ENCODE results near the gene POLD4. TPM values are rescaled to one million over a fixed set of nuclear protein-coding genes. Genes with fewer than 3 reads are reported as not detected.

Gene POLD4
- total and polyA plus RNA-seq, 2 of the 13 experiments (the other 11 are each of a cell fraction or from before 2014, with no cell fraction given), result 10.5 to 27.4 TPM

DNA sequence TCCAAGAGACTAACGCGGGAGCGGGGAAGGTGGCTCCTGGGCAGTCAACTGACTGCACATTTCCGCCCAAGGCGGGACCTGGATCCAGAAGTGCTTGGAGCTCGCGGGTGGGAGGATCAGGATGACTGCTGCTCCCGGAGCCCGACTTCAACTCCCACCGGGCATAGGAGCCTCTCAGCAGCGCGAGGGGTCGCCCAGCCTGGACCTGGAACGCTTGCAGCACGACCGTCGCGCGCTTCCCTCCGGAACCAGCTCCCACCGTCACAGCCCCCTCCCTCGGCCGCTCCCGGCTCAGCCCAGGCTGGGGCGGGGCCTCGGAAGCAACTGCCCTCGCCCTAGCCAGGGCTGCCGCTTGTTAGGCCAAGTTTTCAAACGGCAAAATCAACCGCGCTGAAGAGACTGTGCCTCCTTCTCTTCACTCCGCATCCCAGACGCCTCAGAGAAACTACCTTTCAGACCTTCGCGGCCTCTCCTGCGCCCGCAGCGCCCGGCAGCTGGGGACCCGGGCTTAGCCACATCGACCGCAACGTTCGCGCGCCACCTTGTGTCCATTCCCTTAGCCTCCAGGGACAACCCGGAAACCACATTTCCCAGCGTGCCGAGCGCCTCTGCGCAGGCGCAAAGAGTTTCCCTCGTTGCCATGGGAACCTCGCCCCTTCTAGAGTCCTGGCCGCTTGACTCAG lies 36.0 kb downstream of the POLD4 start (continued):
- TF ChIP-seq, protein P1, sequence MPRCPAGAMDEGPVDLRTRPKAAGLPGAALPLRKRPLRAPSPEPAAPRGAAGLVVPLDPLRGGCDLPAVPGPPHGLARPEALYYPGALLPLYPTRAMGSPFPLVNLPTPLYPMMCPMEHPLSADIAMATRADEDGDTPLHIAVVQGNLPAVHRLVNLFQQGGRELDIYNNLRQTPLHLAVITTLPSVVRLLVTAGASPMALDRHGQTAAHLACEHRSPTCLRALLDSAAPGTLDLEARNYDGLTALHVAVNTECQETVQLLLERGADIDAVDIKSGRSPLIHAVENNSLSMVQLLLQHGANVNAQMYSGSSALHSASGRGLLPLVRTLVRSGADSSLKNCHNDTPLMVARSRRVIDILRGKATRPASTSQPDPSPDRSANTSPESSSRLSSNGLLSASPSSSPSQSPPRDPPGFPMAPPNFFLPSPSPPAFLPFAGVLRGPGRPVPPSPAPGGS (CRISPR knock-in tag; IDR thresholded peaks at IDR 0.05), result 0 out of 2 replicates have a peak, but pooled peaks have one; percentile 71
- TF ChIP-seq ZC3H13 (CRISPR knock-in tag; IDR thresholded peaks at IDR 0.05) (no peak), MTF1 (CRISPR knock-in tag; IDR thresholded peaks at IDR 0.05) (peak; percentile 50; the same call in 1 of the 2 replicates), SP140L (CRISPR knock-in tag; IDR thresholded peaks at IDR 0.05; ENCODE audit: borderline replicate concordance) (peak; percentile 30; the same call in 1 of the 2 replicates), UBTF (CRISPR knock-in tag; IDR thresholded peaks at IDR 0.05) (peak; percentile 81), ZNF501 (CRISPR knock-in tag; IDR thresholded peaks at IDR 0.05) (peak; percentile 98), SMYD3 (CRISPR knock-in tag; IDR thresholded peaks at IDR 0.05) (0 out of 2 replicates have a peak, but pooled peaks have one; percentile 5), FOXJ3 (CRISPR knock-in tag; IDR thresholded peaks at IDR 0.05; ENCODE audit: borderline replicate concordance) (peak; percentile 66), RCOR2 (CRISPR knock-in tag; IDR thresholded peaks at IDR 0.05) (0 out of 2 replicates have a peak, but pooled peaks have one; percentile 59), ZNF235 (CRISPR knock-in tag; IDR thresholded peaks at IDR 0.05; ENCODE audit: borderline replicate concordance) (peak; percentile 71; the same call in 1 of the 2 replicates), ZGPAT (CRISPR knock-in tag; IDR thresholded peaks at IDR 0.05) (peak; percentile 89), ZFP90 (CRISPR knock-in tag; IDR thresholded peaks at IDR 0.05; ENCODE audit: borderline replicate concordance) (peak; percentile 15; the same call in 1 of the 2 replicates), ELF1 (CRISPR knock-in tag; IDR thresholded peaks at IDR 0.05) (peak; percentile 97), MEF2D (CRISPR knock-in tag; IDR thresholded peaks at IDR 0.05) (peak; percentile 75; the same call in 1 of the 2 replicates), THAP11 (CRISPR knock-in tag; IDR thresholded peaks at IDR 0.05) (peak; percentile 99), JUN (CRISPR knock-in tag; IDR thresholded peaks at IDR 0.05) (0 out of 2 replicates have a peak, but pooled peaks have one; percentile 40), MED8 (CRISPR knock-in tag; IDR thresholded peaks at IDR 0.05; ENCODE audit: insufficient replicate concordance) (peak; percentile 74), HOXD1 (CRISPR knock-in tag; IDR thresholded peaks at IDR 0.05) (peak; percentile 83; the same call in 1 of the 2 replicates), ZNF558 (CRISPR knock-in tag; IDR thresholded peaks at IDR 0.05; ENCODE audit: borderline replicate concordance) (peak; percentile 83), TFE3 (CRISPR knock-in tag; IDR thresholded peaks at IDR 0.05) (peak; percentile 10; the same call in 1 of the 2 replicates)
- TF ChIP-seq, protein P2, sequence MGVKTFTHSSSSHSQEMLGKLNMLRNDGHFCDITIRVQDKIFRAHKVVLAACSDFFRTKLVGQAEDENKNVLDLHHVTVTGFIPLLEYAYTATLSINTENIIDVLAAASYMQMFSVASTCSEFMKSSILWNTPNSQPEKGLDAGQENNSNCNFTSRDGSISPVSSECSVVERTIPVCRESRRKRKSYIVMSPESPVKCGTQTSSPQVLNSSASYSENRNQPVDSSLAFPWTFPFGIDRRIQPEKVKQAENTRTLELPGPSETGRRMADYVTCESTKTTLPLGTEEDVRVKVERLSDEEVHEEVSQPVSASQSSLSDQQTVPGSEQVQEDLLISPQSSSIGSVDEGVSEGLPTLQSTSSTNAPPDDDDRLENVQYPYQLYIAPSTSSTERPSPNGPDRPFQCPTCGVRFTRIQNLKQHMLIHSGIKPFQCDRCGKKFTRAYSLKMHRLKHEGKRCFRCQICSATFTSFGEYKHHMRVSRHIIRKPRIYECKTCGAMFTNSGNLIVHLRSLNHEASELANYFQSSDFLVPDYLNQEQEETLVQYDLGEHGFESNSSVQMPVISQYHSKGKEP (CRISPR knock-in tag; IDR thresholded peaks at IDR 0.05), result no peak; the same call in none of the 2 replicates
